Liver (tissue), 3 donors: ENCODE data around the gene CCDC141.

Experiments used
- ATF3 ChIP-seq: IDR thresholded peaks from 2 replicates; pipeline ENCODE4 v1.6.1; 2016; ENCODE audit warnings: antibody characterized with exemption
- CTCF ChIP-seq: fragments of 150-350 bp; IDR thresholded peaks from 2 replicates; pipeline ENCODE4 v1.5.1; 2017; ENCODE audit warnings: improper control_type of control experiment, low read depth, low read length; ENCODE audit not compliant: missing input control
- TAF1 ChIP-seq: conservative IDR thresholded peaks from 2 replicates; pipeline ENCODE4 v1.6.1; 2016; ENCODE audit warnings: antibody characterized with exemption, mild to moderate bottlenecking
- TF ChIP-seq, protein P1 (sequence below): IDR thresholded peaks from 2 replicates; pipeline ENCODE4 v1.6.1; 2016; ENCODE audit warnings: antibody characterized with exemption
- donor health status: healthy.
- donor health status: healthy.

DNA sequence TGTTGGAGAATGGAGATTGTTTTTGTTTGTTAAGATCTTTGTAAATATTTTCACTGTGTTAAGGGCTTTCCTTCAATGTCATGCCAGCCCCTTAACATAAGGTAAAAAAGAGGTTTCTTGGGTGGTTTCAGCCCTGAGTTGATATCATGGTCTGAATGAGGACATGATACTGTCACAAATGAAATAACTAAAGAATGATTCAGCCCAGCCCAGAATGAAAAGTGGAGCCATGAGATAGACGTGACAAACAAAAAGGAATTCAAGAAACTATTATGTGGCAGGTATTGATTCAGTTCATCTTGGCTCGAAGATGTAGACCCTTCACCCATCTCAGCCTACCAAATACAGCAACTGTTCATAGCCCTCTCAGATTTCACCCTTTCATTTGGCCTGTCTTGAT lies 154.1 kb downstream of the CCDC141 start:
- TF ChIP-seq CTCF = no peak
- TF ChIP-seq, protein P1, sequence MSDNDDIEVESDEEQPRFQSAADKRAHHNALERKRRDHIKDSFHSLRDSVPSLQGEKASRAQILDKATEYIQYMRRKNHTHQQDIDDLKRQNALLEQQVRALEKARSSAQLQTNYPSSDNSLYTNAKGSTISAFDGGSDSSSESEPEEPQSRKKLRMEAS = no peak
- no peak for TF ChIP-seq TAF1
- TF ChIP-seq ATF3 = no peak
